GM12892 (cell line): ENCODE data around the gene PSG4.

Experiments
- POLR2A ChIP-seq: IDR thresholded peaks from 2 replicates; pipeline ENCODE4 v1.6.1; 2011; ENCODE audit warnings: low read depth, low read length, control low read depth
- POLR2AphosphoS5 ChIP-seq: IDR thresholded peaks from 2 replicates; pipeline ENCODE4 v1.6.1; 2011; ENCODE audit warnings: low read depth, low read length, control low read depth
- TAF1 ChIP-seq: IDR thresholded peaks from 2 replicates; pipeline ENCODE4 v1.6.1; 2011; ENCODE audit warnings: low read depth, mild to moderate bottlenecking, control low read depth, low read length, borderline replicate concordance

DNA sequence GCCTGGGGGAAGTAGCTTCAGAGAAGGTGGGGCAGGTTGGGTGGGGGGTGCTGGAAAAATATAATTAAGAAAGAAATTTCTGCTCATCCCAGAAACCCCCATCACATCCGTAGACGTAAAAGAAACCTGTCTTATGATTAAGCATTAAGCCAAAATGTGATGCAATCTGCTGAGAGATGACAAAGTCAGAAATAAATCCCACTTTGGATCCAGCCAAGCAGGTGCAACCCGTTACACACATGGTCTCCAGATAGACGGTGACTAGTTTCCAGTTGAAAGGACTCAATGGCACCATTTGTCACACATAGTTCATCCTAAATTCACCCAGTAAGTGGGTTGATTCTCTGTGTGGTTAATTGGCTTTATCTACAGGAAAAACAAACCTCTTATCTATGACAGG lies 53.2 kb downstream of the PSG4 start:
- TF ChIP-seq POLR2A (no peak), POLR2AphosphoS5 (no peak), TAF1 (no peak)
